MCF 10A (cell line): ENCODE data around the gene TRIM16. TPM values are rescaled to one million over a fixed set of nuclear protein-coding genes. Genes with fewer than 3 reads are reported as not detected.
"Not testable (repeated sequence)": the region's sequence is repeated elsewhere in the genome, so short reads cannot be mapped to it uniquely, and the experiment has no call there.

Experiments
- BruUV-seq: library from RNA; stranded (reverse); fragments of 400-500 nt; replicated peaks from 2 replicates; lab custom pipeline; 2021; lab: Mats Ljungman, UMichigan
- CTCF ChIA-PET: fragments of 300-600 bp; sonication (Branson Sonifier 250); formaldehyde crosslinking; extraction: SDS; loops from one replicate; lab custom pipeline; 2021; ENCODE audit warnings: antibody characterized with exemption, inconsistent platforms; lab: Yijun Ruan, JAX
- POLR2A ChIA-PET: fragments of 300-600, 350-650 bp; sonication (Branson Sonifier 250); formaldehyde crosslinking; extraction: SDS; loops from one replicate; lab custom pipeline; 2020; ENCODE audit warnings: antibody characterized with exemption, inconsistent platforms; lab: Yijun Ruan, JAX
- DNase-seq: peaks from one replicate; pipeline ENCODE4 v3.0.0-alpha.2; 2018; ENCODE audit not compliant: unreplicated experiment
- H3K27ac Mint-ChIP-seq: one replicate; pipeline ENCODE4 v1.8.0; 2022; ENCODE audit warnings: mild to moderate bottlenecking, low read depth, mixed read lengths; ENCODE audit not compliant: unreplicated experiment
- H3K27me3 Mint-ChIP-seq: one replicate; pipeline ENCODE4 v1.8.0; 2022; ENCODE audit warnings: mixed read lengths; ENCODE audit not compliant: insufficient read depth, unreplicated experiment
- H3K36me3 Mint-ChIP-seq: one replicate; pipeline ENCODE4 v1.8.0; 2022; ENCODE audit warnings: mild to moderate bottlenecking, moderate library complexity, mixed read lengths; ENCODE audit not compliant: insufficient read depth, unreplicated experiment
- H3K4me1 Mint-ChIP-seq: one replicate; pipeline ENCODE4 v1.8.0; 2022; ENCODE audit warnings: mixed read lengths; ENCODE audit not compliant: insufficient read depth, unreplicated experiment
- H3K4me3 Mint-ChIP-seq: one replicate; pipeline ENCODE4 v1.8.0; 2022; ENCODE audit warnings: mild to moderate bottlenecking, moderate library complexity, mixed read lengths; ENCODE audit not compliant: unreplicated experiment
- H3K9me3 Mint-ChIP-seq: one replicate; pipeline ENCODE4 v1.8.0; 2022; ENCODE audit warnings: mixed read lengths; ENCODE audit not compliant: unreplicated experiment
- intact Hi-C: fragments of 100-400 bp; cut with micrococcal nuclease; formaldehyde crosslinking; loops from 2 replicates; pipeline ENCODE4 v1.14.1; 2022
- total RNA-seq: library from RNA; stranded (reverse); gene quantifications from 2 replicates; pipeline ENCODE4 v1.2.3, GENCODE V29; 2022

TRIM16 gene
- total RNA-seq, 1 experiment from 2014 or later = 42.5 TPM

GRCh38 chr17:15704239-15704638 is 20.1 kb upstream of the TRIM16 start:
- H3K4me3 Mint-ChIP-seq, BruUV-seq, POLR2A ChIA-PET, H3K9me3 Mint-ChIP-seq, H3K4me1 Mint-ChIP-seq, DNase-seq, intact Hi-C loops, CTCF ChIA-PET, H3K27ac Mint-ChIP-seq, H3K27me3 Mint-ChIP-seq: not testable (repeated sequence)
- peaks cover 59% of the 10 kb centered on the region for H3K36me3 Mint-ChIP-seq

- H3K4me3 Mint-ChIP-seq = peak overlapping the region; percentile 85
- intact Hi-C loops, CTCF ChIA-PET: not testable (repeated sequence)
Observed at GRCh38 chr17:15699937-15700336, 15.8 kb upstream of the TRIM16 start.

GRCh38 chr17:15699413-15699924 is 15.4 kb upstream of the TRIM16 start, which contains the start of gene ZNF286A:
TSS of gene ZNF286A (plus strand) at chr17:15699752. CDS start at chr17:15700330, 578 bp downstream.
- H3K4me1 Mint-ChIP-seq, BruUV-seq, H3K27me3 Mint-ChIP-seq, H3K9me3 Mint-ChIP-seq, intact Hi-C loops: not testable (repeated sequence)
- CTCF ChIA-PET = interaction anchor here (0.6 kb wide), 1 partner anchor 264 kb away, joined by 3 read pairs; no protein-coding TSS in a partner anchor
- Mint-ChIP-seq H3K27ac (peak within 1 kb of the TSS; percentile 70), H3K36me3 (peaks cover 16% of the 10 kb centered on the region), H3K4me3 (peak within 1 kb of the TSS; percentile 85)
- POLR2A ChIA-PET = interaction anchor here (0.6 to 2.6 kb wide), 4 partner anchors 49 to 336 kb away, joined by 3 to 20 read pairs (median 4); no protein-coding TSS in a partner anchor
- peak; percentile 100 for DNase-seq

More at GRCh38 chr17:15699937-15700336, 15.8 kb upstream of the TRIM16 start:
- not testable (repeated sequence) for DNase-seq, H3K4me1 Mint-ChIP-seq, H3K9me3 Mint-ChIP-seq, H3K27me3 Mint-ChIP-seq
- Mint-ChIP-seq H3K27ac (peak overlapping the region; percentile 70), H3K36me3 (peaks cover 17% of the 10 kb centered on the region)
- BruUV-seq = TSS peak; percentile 78
- POLR2A ChIA-PET = interaction anchor here (1.1 to 2.6 kb wide), 2 partner anchors 49 to 51 kb away, joined by 5 to 20 read pairs; no protein-coding TSS in a partner anchor

- POLR2A ChIA-PET = interaction anchor here (0.6 to 2.6 kb wide), 4 partner anchors 48 to 337 kb away, joined by 3 to 20 read pairs (median 4); no protein-coding TSS in a partner anchor
- H3K9me3 Mint-ChIP-seq = not testable (repeated sequence)
Observed at GRCh38 chr17:15698967-15699366, 14.9 kb upstream of the TRIM16 start.

GRCh38 chr17:15687494-15687893 is 3.4 kb upstream of the TRIM16 start:
- H3K27ac Mint-ChIP-seq, H3K27me3 Mint-ChIP-seq, intact Hi-C loops, DNase-seq, CTCF ChIA-PET, H3K4me3 Mint-ChIP-seq, H3K9me3 Mint-ChIP-seq, BruUV-seq, POLR2A ChIA-PET: not testable (repeated sequence)
- Mint-ChIP-seq H3K4me1 (peaks cover 18% of the 10 kb centered on the region), H3K36me3 (peaks cover 12% of the 10 kb centered on the region)

More at GRCh38 chr17:15698967-15699366, 14.9 kb upstream of the TRIM16 start:
- peak overlapping the region; percentile 70 for H3K27ac Mint-ChIP-seq
- intact Hi-C loops, H3K27me3 Mint-ChIP-seq, BruUV-seq, H3K4me1 Mint-ChIP-seq: not testable (repeated sequence)
- peak overlapping the region; percentile 85 for H3K4me3 Mint-ChIP-seq
- CTCF ChIA-PET = interaction anchor here (0.6 kb wide), 1 partner anchor 265 kb away, joined by 3 read pairs; no protein-coding TSS in a partner anchor
- H3K36me3 Mint-ChIP-seq = peaks cover 16% of the 10 kb centered on the region
- DNase-seq = peak; percentile 1

GRCh38 chr17:15683135-15683534 is 976 bp downstream of the TRIM16 start:
- DNase-seq, H3K9me3 Mint-ChIP-seq, intact Hi-C loops, H3K27me3 Mint-ChIP-seq, CTCF ChIA-PET, BruUV-seq: not testable (repeated sequence)
- Mint-ChIP-seq H3K4me1 (peaks cover 18% of the 10 kb centered on the region), H3K27ac (peak overlapping the region; percentile 98), H3K36me3 (peaks cover 25% of the 10 kb centered on the region), H3K4me3 (peak overlapping the region; percentile 99)
- POLR2A ChIA-PET = interaction anchor here (0.6 to 2.9 kb wide), 2 partner anchors 23 to 33 kb away, joined by 4 to 6 read pairs; no protein-coding TSS in a partner anchor

GRCh38 chr17:15675991-15676390 is 8.1 kb downstream of the TRIM16 start:
- H3K27me3 Mint-ChIP-seq, intact Hi-C loops, BruUV-seq: not testable (repeated sequence)

GRCh38 chr17:15674640-15675039 is 9.5 kb downstream of the TRIM16 start:
- peak overlapping the region; percentile 81 for H3K27ac Mint-ChIP-seq
- H3K4me1 Mint-ChIP-seq, CTCF ChIA-PET, H3K27me3 Mint-ChIP-seq, intact Hi-C loops, POLR2A ChIA-PET, DNase-seq, H3K4me3 Mint-ChIP-seq, BruUV-seq, H3K9me3 Mint-ChIP-seq: not testable (repeated sequence)
- peaks cover 46% of the 10 kb centered on the region for H3K36me3 Mint-ChIP-seq

More at GRCh38 chr17:15675991-15676390, 8.1 kb downstream of the TRIM16 start:
- H3K4me3 Mint-ChIP-seq, H3K27ac Mint-ChIP-seq, POLR2A ChIA-PET, H3K9me3 Mint-ChIP-seq, DNase-seq, CTCF ChIA-PET, H3K4me1 Mint-ChIP-seq: not testable (repeated sequence)
- H3K36me3 Mint-ChIP-seq = peaks cover 55% of the 10 kb centered on the region

GRCh38 chr17:15669526-15669925 is 14.6 kb downstream of the TRIM16 start:
- H3K4me1 Mint-ChIP-seq, H3K27ac Mint-ChIP-seq, DNase-seq, CTCF ChIA-PET, H3K9me3 Mint-ChIP-seq, BruUV-seq, intact Hi-C loops, H3K4me3 Mint-ChIP-seq, H3K27me3 Mint-ChIP-seq, POLR2A ChIA-PET: not testable (repeated sequence)
- H3K36me3 Mint-ChIP-seq = peaks cover 30% of the 10 kb centered on the region
